Endothelial cell (in vitro differentiated cells): ENCODE data around the gene ZNF521. TPM values are rescaled to one million over a fixed set of nuclear protein-coding genes. Genes with fewer than 3 reads are reported as not detected.

Experiments used
- DNase-seq: peaks from one replicate; pipeline ENCODE4 v3.0.0; 2021; ENCODE audit warnings: low spot score
- H3K27ac Mint-ChIP-seq: one replicate; pipeline ENCODE4 v1.8.0; 2021; ENCODE audit warnings: mixed read lengths, inconsistent platforms; ENCODE audit not compliant: unreplicated experiment
- H3K27me3 Mint-ChIP-seq: one replicate; pipeline ENCODE4 v1.8.0; 2021; ENCODE audit warnings: mild to moderate bottlenecking, moderate library complexity, mixed read lengths, inconsistent platforms; ENCODE audit not compliant: unreplicated experiment
- H3K36me3 Mint-ChIP-seq: one replicate; pipeline ENCODE4 v1.8.0; 2021; ENCODE audit warnings: mild to moderate bottlenecking, low read depth, mixed read lengths, inconsistent platforms; ENCODE audit not compliant: unreplicated experiment
- H3K4me1 Mint-ChIP-seq: one replicate; pipeline ENCODE4 v1.8.0; 2021; ENCODE audit warnings: mild to moderate bottlenecking, mixed read lengths, inconsistent platforms; ENCODE audit not compliant: unreplicated experiment
- H3K4me3 Mint-ChIP-seq: one replicate; pipeline ENCODE4 v1.8.0; 2021; ENCODE audit warnings: mild to moderate bottlenecking, mixed read lengths, inconsistent platforms; ENCODE audit not compliant: unreplicated experiment
- H3K9me3 Mint-ChIP-seq: one replicate; pipeline ENCODE4 v1.8.0; 2021; ENCODE audit warnings: mixed read lengths, inconsistent platforms; ENCODE audit not compliant: unreplicated experiment
- CTCF ChIP-seq: fragments of 200-600 bp; sonication (generic); IDR thresholded peaks from one replicate; pipeline ENCODE4 v1.5.0; 2021; ENCODE audit warnings: antibody characterized with exemption; ENCODE audit not compliant: unreplicated experiment
- total RNA-seq: library from RNA; stranded (reverse); fragmentation: NEBNext Ultra II Directional; extraction: Animal tissue kit (Norgen Biotek cat#: 25700); gene quantifications from one replicate; pipeline ENCODE4 v1.2.1, GENCODE V29; 2021; ENCODE audit not compliant: unreplicated experiment

Gene ZNF521
- total RNA-seq, 1 donor from 2014 or later, result 238 TPM

GRCh38 chr18:25314151-25314837, 37.7 kb downstream of the ZNF521 start:
- Mint-ChIP-seq H3K27me3 (peaks cover 2% of the 10 kb centered on the region), H3K36me3 (peaks cover 23% of the 10 kb centered on the region), H3K9me3 (no peaks in the 10 kb centered on the region), H3K27ac (no peak overlapping the region), H3K4me1 (peaks cover 34% of the 10 kb centered on the region), H3K4me3 (no peak overlapping the region)
- no peak for TF ChIP-seq CTCF
- no peak for DNase-seq

GRCh38 chr18:25313268-25313667, 38.7 kb downstream of the ZNF521 start:
- DNase-seq, result no peak
- Mint-ChIP-seq H3K9me3 (no peaks in the 10 kb centered on the region), H3K27ac (no peak overlapping the region), H3K4me3 (no peak overlapping the region), H3K4me1 (peaks cover 35% of the 10 kb centered on the region), H3K36me3 (peaks cover 23% of the 10 kb centered on the region), H3K27me3 (peaks cover 2% of the 10 kb centered on the region)
- no peak for TF ChIP-seq CTCF

GRCh38 chr18:25310045-25310444, 41.9 kb downstream of the ZNF521 start:
- Mint-ChIP-seq H3K27me3 (peaks cover 4% of the 10 kb centered on the region), H3K36me3 (peaks cover 7% of the 10 kb centered on the region), H3K4me1 (peaks cover 35% of the 10 kb centered on the region), H3K27ac (no peak overlapping the region), H3K9me3 (no peaks in the 10 kb centered on the region), H3K4me3 (no peak overlapping the region)
- no peak for TF ChIP-seq CTCF
- no peak for DNase-seq

GRCh38 chr18:25308381-25308780, 43.6 kb downstream of the ZNF521 start:
- no peak for TF ChIP-seq CTCF
- Mint-ChIP-seq H3K27me3 (peaks cover 4% of the 10 kb centered on the region), H3K27ac (no peak overlapping the region), H3K4me3 (no peak overlapping the region), H3K4me1 (peaks cover 26% of the 10 kb centered on the region), H3K9me3 (no peaks in the 10 kb centered on the region), H3K36me3 (peaks cover 21% of the 10 kb centered on the region)
- DNase-seq, result no peak

- H3K27ac Mint-ChIP-seq, result no peak overlapping the region
- H3K4me1 Mint-ChIP-seq, result peaks cover 26% of the 10 kb centered on the region
- H3K27me3 Mint-ChIP-seq, result peaks cover 4% of the 10 kb centered on the region
- DNase-seq, result no peak
- H3K4me3 Mint-ChIP-seq, result no peak overlapping the region
- TF ChIP-seq CTCF, result no peak
- no peaks in the 10 kb centered on the region for H3K9me3 Mint-ChIP-seq
- H3K36me3 Mint-ChIP-seq, result peaks cover 21% of the 10 kb centered on the region
Measured at GRCh38 chr18:25307192-25307591, 44.8 kb downstream of the ZNF521 start.
